ENCODE measurements around the gene D2HGDH. TPM values are rescaled to one million over a fixed set of nuclear protein-coding genes. Genes with fewer than 3 reads are reported as not detected.

D2HGDH gene
- total RNA-seq, 1 donor from 2014 or later: 55.4 TPM

DNA sequence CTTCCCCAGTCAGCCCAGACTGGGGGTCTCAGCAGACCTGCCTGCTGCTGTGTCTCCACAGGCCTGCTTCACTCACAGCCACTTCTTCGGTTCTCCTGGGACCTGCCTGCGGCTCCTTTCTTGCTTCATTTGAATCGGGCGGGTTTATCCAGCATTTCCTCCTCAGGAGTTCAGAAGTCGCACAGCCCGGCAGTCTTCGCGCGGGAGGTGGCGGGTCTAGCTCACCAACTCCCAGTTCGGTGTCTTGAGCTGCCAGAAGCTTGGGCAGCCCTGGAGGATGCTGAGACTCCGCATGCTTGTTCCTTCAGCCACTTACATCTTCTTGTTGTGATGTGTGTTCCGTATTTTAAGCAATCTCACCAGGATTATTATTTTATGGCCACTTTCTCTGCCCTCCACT, 10.8 kb downstream of the D2HGDH start:
- Mint-ChIP-seq H3K4me1 (no peaks in the 10 kb centered on the region), H3K9me3 (no peaks in the 10 kb centered on the region), H3K27me3 (no peaks in the 10 kb centered on the region), H3K36me3 (ENCODE audit: low read depth) (peaks cover 35% of the 10 kb centered on the region), H3K27ac (no peak overlapping the region), H3K4me3 (no peak overlapping the region)
- CTCF ChIA-PET: no interaction called here
- intact Hi-C loops (cut with micrococcal nuclease): no loop called here
- POLR2A ChIA-PET: no interaction called here
- TF ChIP-seq, protein P1, sequence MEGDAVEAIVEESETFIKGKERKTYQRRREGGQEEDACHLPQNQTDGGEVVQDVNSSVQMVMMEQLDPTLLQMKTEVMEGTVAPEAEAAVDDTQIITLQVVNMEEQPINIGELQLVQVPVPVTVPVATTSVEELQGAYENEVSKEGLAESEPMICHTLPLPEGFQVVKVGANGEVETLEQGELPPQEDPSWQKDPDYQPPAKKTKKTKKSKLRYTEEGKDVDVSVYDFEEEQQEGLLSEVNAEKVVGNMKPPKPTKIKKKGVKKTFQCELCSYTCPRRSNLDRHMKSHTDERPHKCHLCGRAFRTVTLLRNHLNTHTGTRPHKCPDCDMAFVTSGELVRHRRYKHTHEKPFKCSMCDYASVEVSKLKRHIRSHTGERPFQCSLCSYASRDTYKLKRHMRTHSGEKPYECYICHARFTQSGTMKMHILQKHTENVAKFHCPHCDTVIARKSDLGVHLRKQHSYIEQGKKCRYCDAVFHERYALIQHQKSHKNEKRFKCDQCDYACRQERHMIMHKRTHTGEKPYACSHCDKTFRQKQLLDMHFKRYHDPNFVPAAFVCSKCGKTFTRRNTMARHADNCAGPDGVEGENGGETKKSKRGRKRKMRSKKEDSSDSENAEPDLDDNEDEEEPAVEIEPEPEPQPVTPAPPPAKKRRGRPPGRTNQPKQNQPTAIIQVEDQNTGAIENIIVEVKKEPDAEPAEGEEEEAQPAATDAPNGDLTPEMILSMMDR (IDR thresholded peaks at IDR 0.05): no peak
- DNase-seq (no peak), ATAC-seq (ENCODE audit: low read depth) (no peak)

DNA sequence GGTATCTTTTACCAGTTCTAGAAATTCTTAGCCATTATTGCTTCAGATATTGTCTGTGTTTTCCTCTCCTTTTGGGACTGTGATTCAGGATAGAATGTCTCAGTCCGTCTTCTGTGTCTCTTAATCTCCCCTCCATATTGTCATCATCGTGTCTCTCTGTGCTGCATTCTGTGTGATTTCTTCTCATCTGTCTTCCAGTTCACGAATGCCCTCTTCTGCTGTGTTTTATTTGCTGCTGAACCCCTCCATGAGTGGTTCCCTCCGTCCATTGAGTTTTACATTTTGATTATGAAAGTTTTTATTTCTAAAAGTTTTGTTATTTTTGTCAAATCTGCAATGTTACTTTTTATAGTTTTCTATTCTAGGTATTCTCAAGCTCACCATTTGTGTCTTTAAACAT, 11.7 kb downstream of the D2HGDH start:
- TF ChIP-seq, protein P1 (IDR thresholded peaks at IDR 0.05): no peak
- CTCF ChIA-PET: no interaction called here
- no peak overlapping the region for H3K4me3 Mint-ChIP-seq

DNA sequence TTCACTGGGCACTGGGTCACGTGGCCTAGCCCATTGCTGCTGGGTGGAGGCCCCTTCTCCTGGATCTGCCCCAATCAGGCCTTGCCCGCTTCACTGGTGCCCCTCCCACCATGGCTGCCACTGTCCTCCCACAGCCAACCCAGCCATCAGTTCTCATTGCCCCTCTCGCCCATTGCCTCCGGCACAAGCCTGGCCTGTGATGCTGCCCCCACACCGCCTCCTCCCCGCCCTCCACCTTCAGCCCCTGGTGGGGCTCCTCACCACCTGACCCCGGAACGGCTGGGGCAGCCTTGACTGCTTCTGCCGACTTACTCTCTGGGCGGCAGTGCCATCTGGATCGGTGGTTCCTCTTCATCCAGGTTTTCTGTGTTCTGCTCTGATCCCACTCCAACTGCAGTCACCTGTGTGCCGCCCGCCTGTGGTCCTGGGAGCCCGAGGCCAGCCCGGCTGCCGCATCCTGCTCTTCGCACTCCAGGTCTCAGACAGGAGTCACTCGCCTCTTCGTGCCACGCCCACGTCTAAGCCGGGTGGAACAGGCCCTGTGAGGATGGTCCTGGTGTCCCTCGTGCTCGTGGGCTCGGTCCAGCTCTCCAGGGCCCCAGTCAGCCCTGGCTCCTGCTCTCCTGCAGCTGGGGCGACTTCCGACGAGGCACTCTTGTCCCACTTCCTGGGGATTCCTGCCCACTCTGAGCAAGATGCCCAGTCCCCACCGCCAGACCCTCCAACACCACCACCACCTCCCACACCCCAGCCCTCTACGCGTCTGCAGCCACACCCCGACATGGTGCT, 14.2 kb downstream of the D2HGDH start:
- TF ChIP-seq, protein P1 (IDR thresholded peaks at IDR 0.05): no peak
- Mint-ChIP-seq H3K27me3 (no peaks in the 10 kb centered on the region), H3K27ac (no peak overlapping the region), H3K4me1 (no peaks in the 10 kb centered on the region), H3K36me3 (ENCODE audit: low read depth) (peaks cover 46% of the 10 kb centered on the region), H3K4me3 (no peak overlapping the region), H3K9me3 (no peaks in the 10 kb centered on the region)
- intact Hi-C loops (cut with micrococcal nuclease): no loop called here
- ChIA-PET CTCF (no interaction called here), POLR2A (no interaction called here)
- ATAC-seq (ENCODE audit: low read depth) (no peak), DNase-seq (no peak)

More for the DNA sequence above, 11.7 kb downstream of the D2HGDH start:
- Mint-ChIP-seq H3K27me3 (no peaks in the 10 kb centered on the region), H3K9me3 (no peaks in the 10 kb centered on the region), H3K36me3 (ENCODE audit: low read depth) (peaks cover 38% of the 10 kb centered on the region), H3K27ac (no peak overlapping the region), H3K4me1 (no peaks in the 10 kb centered on the region)
- intact Hi-C loops (cut with micrococcal nuclease): no loop called here
- no peak for DNase-seq
- no peak for ATAC-seq (ENCODE audit: low read depth)
- POLR2A ChIA-PET: interaction anchor here (1.1 kb wide), 1 partner anchor 60 kb away, joined by 3 read pairs; the partner anchor contains the start of gene DTYMK

DNA sequence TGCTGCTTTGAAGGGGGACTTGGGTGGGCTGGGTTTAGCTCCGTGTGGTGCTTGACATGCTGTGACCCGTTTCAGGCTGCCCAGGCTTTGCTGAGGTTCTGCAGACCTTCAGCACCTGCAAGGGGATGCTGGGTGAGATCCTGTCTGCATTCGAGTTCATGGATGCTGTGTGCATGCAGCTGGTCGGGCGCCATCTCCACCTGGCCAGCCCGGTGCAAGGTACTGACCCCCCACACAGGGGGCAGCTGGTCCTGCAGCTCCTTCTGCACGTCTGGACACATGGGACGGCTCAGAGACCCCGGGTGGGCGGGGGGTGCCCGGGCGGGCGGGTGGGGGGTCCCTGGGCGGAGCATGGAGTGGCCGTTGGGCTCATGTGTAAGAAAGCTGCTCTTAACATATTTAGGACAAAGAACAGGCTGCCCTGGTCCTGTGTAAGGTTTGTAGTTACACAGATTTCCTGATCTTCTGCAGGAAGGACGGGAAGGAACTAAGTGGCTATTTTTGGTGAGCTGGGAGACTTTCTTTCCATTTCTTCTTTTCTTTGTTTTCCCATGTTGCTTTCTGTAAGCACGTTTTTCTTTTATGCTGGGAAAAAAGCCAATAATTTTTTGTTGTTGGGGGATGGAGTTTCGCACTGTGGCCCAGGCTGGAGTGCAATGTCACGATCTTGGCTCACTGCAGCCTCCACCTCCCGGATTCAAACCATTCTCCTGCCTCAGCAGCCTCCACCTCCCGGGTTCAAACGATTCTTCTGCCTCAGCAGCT, 15.8 kb downstream of the D2HGDH start:
- H3K27me3 Mint-ChIP-seq: no peaks in the 10 kb centered on the region
- no peaks in the 10 kb centered on the region for H3K9me3 Mint-ChIP-seq
- H3K36me3 Mint-ChIP-seq (ENCODE audit: low read depth): peaks cover 51% of the 10 kb centered on the region
- H3K4me1 Mint-ChIP-seq: no peaks in the 10 kb centered on the region
- CTCF ChIA-PET: no interaction called here
- POLR2A ChIA-PET: interaction anchor here (0.5 kb wide), 1 partner anchor 32 kb away, joined by 3 read pairs; no protein-coding TSS in a partner anchor
- intact Hi-C loops (cut with micrococcal nuclease): no loop called here
- no peak overlapping the region for H3K27ac Mint-ChIP-seq
- TF ChIP-seq, protein P1 (IDR thresholded peaks at IDR 0.05): no peak
- no peak overlapping the region for H3K4me3 Mint-ChIP-seq
- no peak for DNase-seq
- no peak for ATAC-seq (ENCODE audit: low read depth)

DNA sequence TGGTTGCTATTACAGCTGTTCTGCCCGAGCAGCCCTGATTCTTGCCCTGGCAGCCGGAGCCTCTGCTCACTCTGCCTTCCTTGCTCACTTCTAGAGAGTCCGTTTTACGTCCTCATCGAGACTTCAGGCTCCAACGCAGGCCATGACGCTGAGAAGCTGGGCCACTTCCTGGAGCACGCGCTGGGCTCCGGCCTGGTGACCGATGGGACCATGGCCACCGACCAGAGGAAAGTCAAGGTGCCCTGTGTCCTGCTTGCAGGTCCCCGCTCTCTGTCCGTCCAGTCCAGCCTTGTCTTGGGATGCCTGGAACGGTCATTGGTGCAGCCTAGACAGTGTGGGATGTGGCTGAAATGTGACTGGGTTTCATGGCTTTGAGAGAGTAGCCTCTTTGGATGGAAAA, 16.7 kb downstream of the D2HGDH start:
- no peak overlapping the region for H3K27ac Mint-ChIP-seq
- H3K4me1 Mint-ChIP-seq: no peaks in the 10 kb centered on the region
- no peaks in the 10 kb centered on the region for H3K9me3 Mint-ChIP-seq
- DNase-seq (no peak), ATAC-seq (ENCODE audit: low read depth) (no peak)
- peaks cover 50% of the 10 kb centered on the region for H3K36me3 Mint-ChIP-seq (ENCODE audit: low read depth)
- CTCF ChIA-PET: no interaction called here
- no peak overlapping the region for H3K4me3 Mint-ChIP-seq
- TF ChIP-seq, protein P1 (IDR thresholded peaks at IDR 0.05): no peak
- POLR2A ChIA-PET: no interaction called here
- intact Hi-C loops (cut with micrococcal nuclease): no loop called here
- H3K27me3 Mint-ChIP-seq: no peaks in the 10 kb centered on the region

Data from activated B cell treated with CpG ODN at 0.5 μM for 24 hours (primary cell).